HG03196 (cell line): ENCODE measurements around the gene UBE2F.
"Not testable (repeated sequence)": the region's sequence is repeated elsewhere in the genome, so short reads cannot be mapped to it uniquely, and the experiment has no call there.

Source experiments
- ATAC-seq: cut with Tn5 transposase; IDR thresholded peaks from one replicate; pipeline ENCODE4 v1.9.1; 2021; ENCODE audit not compliant: unreplicated experiment

Gene UBE2F

GRCh38 chr2:238015705-238016104 lies 48.9 kb downstream of the UBE2F start:
- ATAC-seq: no peak

GRCh38 chr2:238016526-238016925 lies 49.7 kb downstream of the UBE2F start:
- ATAC-seq: no peak

GRCh38 chr2:238019962-238020361 lies 53.1 kb downstream of the UBE2F start:
- ATAC-seq: no peak

GRCh38 chr2:238020816-238021215 lies 54.0 kb downstream of the UBE2F start:
- no peak for ATAC-seq

- ATAC-seq: no peak
Observed at GRCh38 chr2:238021327-238021726, 54.5 kb downstream of the UBE2F start.

- ATAC-seq: no peak
Observed at GRCh38 chr2:238022594-238023157, 55.9 kb downstream of the UBE2F start.

- ATAC-seq: no peak
Observed at GRCh38 chr2:238023608-238024007, 56.8 kb downstream of the UBE2F start.

GRCh38 chr2:238024986-238025385 lies 58.2 kb downstream of the UBE2F start:
- no peak for ATAC-seq

GRCh38 chr2:238025741-238026360 lies 59.0 kb downstream of the UBE2F start:
- no peak for ATAC-seq

GRCh38 chr2:238027058-238027457 lies 60.2 kb downstream of the UBE2F start:
- ATAC-seq: no peak

GRCh38 chr2:238027591-238028415 lies 61.0 kb downstream of the UBE2F start:
- no peak for ATAC-seq

- no peak for ATAC-seq
Observed at GRCh38 chr2:238029853-238030252, 63.0 kb downstream of the UBE2F start.

GRCh38 chr2:238030422-238031155 lies 63.8 kb downstream of the UBE2F start:
- no peak for ATAC-seq

GRCh38 chr2:238031751-238032150 lies 64.9 kb downstream of the UBE2F start:
- no peak for ATAC-seq

GRCh38 chr2:238032755-238033337 lies 66.0 kb downstream of the UBE2F start:
- no peak for ATAC-seq

- not testable (repeated sequence) for ATAC-seq
Observed at GRCh38 chr2:238033991-238034390, 67.2 kb downstream of the UBE2F start.

- no peak for ATAC-seq
Observed at GRCh38 chr2:238038203-238038602, 71.4 kb downstream of the UBE2F start.

- no peak for ATAC-seq
Observed at GRCh38 chr2:238039151-238039550, 72.3 kb downstream of the UBE2F start.

- no peak for ATAC-seq
Observed at GRCh38 chr2:238039985-238040384, 73.2 kb downstream of the UBE2F start.

- no peak for ATAC-seq
Observed at GRCh38 chr2:238040918-238041317, 74.1 kb downstream of the UBE2F start.

- no peak for ATAC-seq
Observed at GRCh38 chr2:238042090-238042489, 75.3 kb downstream of the UBE2F start.
